ENCODE results near the gene FOXN3. TPM values are rescaled to one million over a fixed set of nuclear protein-coding genes. Genes with fewer than 3 reads are reported as not detected.

Gene FOXN3
- total RNA-seq, 1 experiment from 2014 or later, result 125 TPM

DNA sequence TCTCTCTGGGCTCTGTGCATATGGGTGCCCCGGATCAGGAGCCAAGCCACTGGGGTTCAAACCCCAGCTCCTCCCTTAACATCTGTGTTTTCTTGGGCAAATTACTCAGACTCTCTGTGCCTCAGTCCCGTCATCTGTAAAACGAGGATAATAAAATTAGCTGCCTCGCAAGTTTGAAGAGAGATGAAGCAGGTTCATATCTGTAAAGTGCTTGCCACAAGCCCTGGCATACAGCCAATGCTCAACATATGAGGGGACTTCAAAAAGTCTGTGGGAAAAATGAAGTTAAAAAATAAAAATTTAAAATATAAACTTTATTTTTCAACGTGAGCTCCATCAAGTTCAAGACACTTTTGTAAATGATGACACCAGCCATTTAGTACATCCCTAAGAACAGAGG, 276.7 kb downstream of the FOXN3 start:
- H2BK15ac ChIP-seq (ENCODE audit: low read depth, low read length), result no peak overlapping the region
- no CpG with 5 or more reads among the region's 5 CpGs for WGBS (ENCODE audit: extremely low coverage, insufficient read length, low lambda C conversion rate)
- no peak overlapping the region for H3K27ac Mint-ChIP-seq
- H3K4me2 ChIP-seq (ENCODE audit: insufficient read depth, insufficient read length, low read length), result no peak overlapping the region
- no peaks in the 10 kb centered on the region for H4K20me1 ChIP-seq (ENCODE audit: control insufficient read depth, insufficient read depth, insufficient read length)
- TF ChIP-seq, protein P1, sequence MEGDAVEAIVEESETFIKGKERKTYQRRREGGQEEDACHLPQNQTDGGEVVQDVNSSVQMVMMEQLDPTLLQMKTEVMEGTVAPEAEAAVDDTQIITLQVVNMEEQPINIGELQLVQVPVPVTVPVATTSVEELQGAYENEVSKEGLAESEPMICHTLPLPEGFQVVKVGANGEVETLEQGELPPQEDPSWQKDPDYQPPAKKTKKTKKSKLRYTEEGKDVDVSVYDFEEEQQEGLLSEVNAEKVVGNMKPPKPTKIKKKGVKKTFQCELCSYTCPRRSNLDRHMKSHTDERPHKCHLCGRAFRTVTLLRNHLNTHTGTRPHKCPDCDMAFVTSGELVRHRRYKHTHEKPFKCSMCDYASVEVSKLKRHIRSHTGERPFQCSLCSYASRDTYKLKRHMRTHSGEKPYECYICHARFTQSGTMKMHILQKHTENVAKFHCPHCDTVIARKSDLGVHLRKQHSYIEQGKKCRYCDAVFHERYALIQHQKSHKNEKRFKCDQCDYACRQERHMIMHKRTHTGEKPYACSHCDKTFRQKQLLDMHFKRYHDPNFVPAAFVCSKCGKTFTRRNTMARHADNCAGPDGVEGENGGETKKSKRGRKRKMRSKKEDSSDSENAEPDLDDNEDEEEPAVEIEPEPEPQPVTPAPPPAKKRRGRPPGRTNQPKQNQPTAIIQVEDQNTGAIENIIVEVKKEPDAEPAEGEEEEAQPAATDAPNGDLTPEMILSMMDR (conservative IDR thresholded peaks at IDR 0.05), result no peak
- no peaks in the 10 kb centered on the region for H3K23me2 ChIP-seq (ENCODE audit: insufficient read length, low read depth, low read length, poor library complexity, severe bottlenecking)
- H3K4me1 ChIP-seq (ENCODE audit: insufficient read depth, low read length), result peaks cover 9% of the 10 kb centered on the region; the same call in 1 of the 2 replicates
- no peak overlapping the region for H2BK12ac ChIP-seq (ENCODE audit: insufficient read length, low read depth, low read length)
- H3K4me1 Mint-ChIP-seq, result peaks cover 24 to 28% of the 10 kb centered on the region in 2 experiments
- H4K91ac ChIP-seq (ENCODE audit: insufficient read length, low read depth, low read length), result no peak overlapping the region
- H3T11ph ChIP-seq (ENCODE audit: low read length), result no peak overlapping the region
- H3K9me3 Mint-ChIP-seq, result peaks cover 10 to 12% of the 10 kb centered on the region in 2 experiments; a peak in 4 of 5 replicates
- no peak overlapping the region for H2BK5ac ChIP-seq (ENCODE audit: insufficient read length, low read length)
- no peak overlapping the region for H4K5ac ChIP-seq (ENCODE audit: insufficient read length, low read depth, low read length)
- DNase-seq, result no peak
- peaks cover 10% of the 10 kb centered on the region for H3K27me3 Mint-ChIP-seq (ENCODE audit: low read depth)
- H3K14ac ChIP-seq (ENCODE audit: insufficient read depth, low read length), result no peak overlapping the region
- no peak overlapping the region for H4K8ac ChIP-seq (replicated peaks; ENCODE audit: insufficient read length, low read depth, low read length)
- no peak overlapping the region for H2AK5ac ChIP-seq (ENCODE audit: insufficient read length, low read length)
- no peak overlapping the region for H2BK120ac ChIP-seq (ENCODE audit: low read depth, low read length, poor library complexity, severe bottlenecking)
- no peak overlapping the region for H3K56ac ChIP-seq (ENCODE audit: insufficient read length, low read depth, low read length)
- H3K4ac ChIP-seq (ENCODE audit: low read depth, low read length), result no peak overlapping the region
- H3K27ac ChIP-seq (ENCODE audit: insufficient read length, low read depth, low read length), result no peak overlapping the region
- H3K23ac ChIP-seq (ENCODE audit: insufficient read length, low read depth, low read length), result no peak overlapping the region
- no peak overlapping the region for H2BK20ac ChIP-seq (ENCODE audit: low read depth, low read length, poor library complexity, severe bottlenecking)
- H3K79me2 ChIP-seq (ENCODE audit: insufficient read depth, low read length), result no peaks in the 10 kb centered on the region
- peaks cover 0 to 7% (median 5%) of the 10 kb centered on the region in 3 experiments; a peak in 4 of 7 replicates for H3K36me3 Mint-ChIP-seq (ENCODE audit: insufficient read depth in 1 of 3, low read depth in 3 of 3)
- no peaks in the 10 kb centered on the region for H3K27me3 ChIP-seq (ENCODE audit: insufficient read depth, low read length)
- H2AFZ ChIP-seq (ENCODE audit: low read length), result no peak overlapping the region
- no peaks in the 10 kb centered on the region for H3K79me1 ChIP-seq (ENCODE audit: insufficient read depth, low read depth, low read length, poor library complexity, severe bottlenecking)
- H3K9me3 ChIP-seq (ENCODE audit: control insufficient read depth, low read depth, low read length), result no peaks in the 10 kb centered on the region
- no peak overlapping the region for H3K4me3 Mint-ChIP-seq
- H3K18ac ChIP-seq (ENCODE audit: insufficient read length, low read depth, low read length), result no peak overlapping the region
- no peak overlapping the region for H3K9ac ChIP-seq (ENCODE audit: extremely low read depth, insufficient read length, low read length)
